Measurements from ENCODE around the gene SCAMP2.

- TF ChIP-seq POLR2A (IDR thresholded peaks at IDR 0.05) (no peak), POLR2AphosphoS5 (IDR thresholded peaks at IDR 0.05; ENCODE audit: insufficient read depth in 1 of 2, low read depth in 1 of 2) (no peak)
Observed at GRCh38 chr15:74904190-74904805, 31.1 kb upstream of the SCAMP2 start.
